GOT3 (cell line): ENCODE results near the gene PSORS1C2.

Experiments
- DNase-seq: peaks from one replicate; lab custom pipeline; 2025; ENCODE audit warnings: mixed read lengths; lab: John Stamatoyannopoulos, UW

Gene PSORS1C2

GRCh38 chr6:31113861-31114540 lies 24.9 kb downstream of the PSORS1C2 start:
- no peak for DNase-seq

- no peak for DNase-seq
These were observed 26.4 kb downstream of the PSORS1C2 start, which contains the start of gene C6orf15 for GRCh38 chr6:31112478-31112877. Gene C6orf15 (minus strand): TSS chr6:31112575. CDS start chr6:31112555, 20 bp downstream.

- DNase-seq = no peak
These were observed 27.2 kb downstream of the PSORS1C2 start for GRCh38 chr6:31111712-31112111.

- no peak for DNase-seq
These were observed 27.9 kb downstream of the PSORS1C2 start for GRCh38 chr6:31110825-31111582.

DNA sequence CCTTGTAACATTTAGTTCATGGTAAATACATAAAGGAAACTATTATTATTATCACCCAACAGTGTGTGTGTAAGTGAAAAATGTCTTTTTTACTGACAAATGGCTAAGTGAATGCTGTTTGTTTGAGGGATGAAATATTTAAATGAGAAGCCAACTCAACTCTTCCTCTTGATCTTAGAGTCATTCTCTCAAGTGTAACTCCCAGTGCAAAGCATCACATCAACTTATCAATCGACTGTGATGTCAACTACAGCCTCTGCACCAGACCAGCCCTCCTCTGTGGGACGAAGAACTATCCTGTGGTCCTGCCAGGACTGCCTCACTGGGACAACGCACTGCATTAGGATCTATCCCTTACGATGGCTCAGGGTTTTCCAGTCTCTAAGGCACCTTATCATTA lies 31.8 kb downstream of the PSORS1C2 start:
- DNase-seq = no peak

DNA sequence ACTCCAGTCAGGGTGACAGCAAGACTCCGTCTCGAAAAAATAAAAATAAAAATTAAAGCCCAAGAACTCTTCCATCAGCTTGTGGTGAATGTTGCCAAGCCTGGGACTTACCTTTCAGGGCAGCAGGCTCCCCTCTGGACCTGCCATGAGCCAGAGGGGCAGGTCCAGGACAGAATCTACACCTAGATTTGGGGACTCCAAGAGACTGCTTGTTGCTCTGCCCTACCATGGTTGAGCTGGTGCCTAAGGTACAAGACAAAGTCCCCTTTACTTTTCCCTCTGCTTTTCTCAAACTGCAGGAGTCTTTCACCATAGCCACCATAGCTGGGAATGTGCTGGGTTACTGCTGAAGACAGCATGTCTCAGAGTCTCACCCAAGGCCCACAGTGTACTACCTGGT lies 35.7 kb downstream of the PSORS1C2 start:
- DNase-seq = no peak

GRCh38 chr6:31098449-31098938 lies 40.4 kb downstream of the PSORS1C2 start:
- DNase-seq = no peak

DNA sequence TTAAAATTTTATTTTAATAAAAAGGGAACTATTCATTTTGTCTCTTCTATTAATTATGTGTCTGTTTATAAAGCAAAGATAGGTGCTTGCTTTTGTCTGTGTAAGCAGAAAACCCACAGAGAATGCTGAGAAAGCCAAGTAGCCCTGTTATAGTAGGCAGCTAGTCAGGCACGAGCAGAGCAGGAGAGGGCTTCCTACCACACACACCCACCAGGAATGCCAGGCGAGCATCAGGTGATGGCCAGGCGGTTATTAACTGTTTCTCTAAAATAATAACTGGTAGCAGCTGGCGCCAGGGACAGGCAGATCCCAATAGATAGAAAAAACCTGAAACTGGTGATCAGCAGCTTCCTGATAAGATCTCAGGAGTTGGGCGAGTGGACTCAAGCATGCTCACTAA lies 42.2 kb downstream of the PSORS1C2 start:
- DNase-seq = no peak

DNA sequence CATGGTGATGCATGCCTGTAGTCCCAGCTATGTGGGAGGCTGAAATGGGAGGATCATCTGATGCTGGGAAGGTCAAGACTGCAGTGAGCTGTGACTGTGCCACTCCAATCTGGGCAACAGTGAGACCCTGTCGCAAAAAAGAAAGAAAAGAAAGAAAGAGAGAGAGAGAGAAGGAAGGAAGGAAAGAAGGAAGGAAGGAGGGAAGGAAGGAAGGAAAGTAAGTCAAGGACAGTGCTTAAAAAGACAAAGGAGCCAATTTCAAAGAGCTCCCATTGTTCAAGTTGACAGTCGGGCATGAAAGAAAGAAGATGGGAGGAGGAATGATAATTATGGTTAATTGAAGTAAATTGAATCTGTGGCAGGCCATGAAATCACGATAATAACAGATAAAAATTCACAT lies 42.7 kb downstream of the PSORS1C2 start:
- DNase-seq = no peak

- no peak for DNase-seq
These were observed 44.4 kb downstream of the PSORS1C2 start for GRCh38 chr6:31094389-31094881.

DNA sequence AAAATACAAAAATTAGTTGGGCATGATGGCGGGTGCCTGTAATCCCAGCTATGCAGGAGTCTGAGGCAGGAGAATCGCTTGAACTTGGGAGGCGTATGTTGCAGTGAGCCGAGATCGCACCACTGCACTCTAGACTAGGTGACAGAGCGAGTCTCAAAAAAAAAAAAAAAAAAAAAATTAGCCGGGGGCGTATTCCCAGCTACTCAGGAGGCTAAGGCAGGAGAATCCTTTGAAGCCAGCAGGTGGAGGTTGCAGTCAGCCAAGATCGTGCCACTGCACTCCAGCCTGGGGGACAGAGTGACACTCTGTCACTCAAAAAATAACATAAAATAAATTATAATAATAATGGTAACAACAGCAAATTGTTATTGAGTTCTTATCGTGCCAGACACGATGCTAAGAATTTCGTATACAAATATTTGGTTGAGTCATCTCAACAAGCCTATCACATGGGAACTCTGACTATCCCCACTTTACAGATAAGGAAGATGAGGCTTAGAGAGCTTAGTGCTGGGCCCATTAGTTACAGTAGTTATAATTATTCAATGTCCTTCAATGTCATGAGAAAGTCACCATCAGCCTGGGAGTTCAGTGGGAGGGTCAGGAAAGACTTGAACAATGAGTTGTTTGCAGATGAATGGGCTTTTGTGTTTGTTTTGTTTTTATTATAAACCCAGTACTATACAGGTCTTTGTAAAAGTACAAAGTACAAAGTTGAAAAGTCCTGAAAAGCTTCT lies 45.9 kb downstream of the PSORS1C2 start:
- no peak for DNase-seq

DNA sequence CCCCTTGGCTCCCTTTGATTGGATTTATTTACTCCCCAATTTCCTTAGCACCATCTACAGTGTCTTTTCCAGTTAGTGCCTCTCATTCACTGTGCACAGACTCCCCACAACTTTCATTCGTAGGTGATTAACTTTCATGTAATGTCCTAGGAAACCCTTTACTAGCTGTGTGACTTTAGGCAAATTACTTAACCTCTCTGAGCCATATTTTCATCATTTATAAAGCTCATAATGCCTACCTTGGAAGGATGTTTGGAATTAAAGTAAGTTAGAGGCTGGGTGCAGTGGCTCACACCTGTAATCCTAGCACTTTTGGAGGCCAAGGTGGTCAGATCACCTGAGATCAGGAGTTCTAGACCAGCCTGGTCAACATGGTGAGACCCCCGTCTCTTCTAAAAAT lies 46.6 kb downstream of the PSORS1C2 start:
- no peak for DNase-seq

GRCh38 chr6:31091680-31092079 lies 47.2 kb downstream of the PSORS1C2 start:
- DNase-seq = no peak

DNA sequence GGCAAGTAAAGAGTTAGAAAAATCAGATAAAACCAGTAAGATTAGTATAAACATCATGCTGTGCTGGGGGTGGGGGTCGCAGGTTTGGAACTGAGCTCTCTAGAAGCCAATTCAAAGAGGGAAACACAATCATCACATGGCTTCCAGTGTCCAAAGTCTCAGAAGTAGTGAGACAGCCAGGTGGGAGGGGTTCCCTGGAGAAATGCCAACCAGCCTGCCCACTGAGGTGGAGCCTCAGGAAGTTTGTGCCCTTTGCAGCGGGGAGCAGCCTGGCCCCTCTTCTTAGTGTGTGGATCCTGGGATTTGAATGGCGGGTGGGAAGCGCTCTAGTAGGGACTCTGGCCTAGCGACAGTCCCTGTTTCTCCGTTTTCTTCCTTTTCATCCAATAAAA lies 47.9 kb downstream of the PSORS1C2 start:
- no peak for DNase-seq

- no peak for DNase-seq
These were observed 48.4 kb downstream of the PSORS1C2 start for GRCh38 chr6:31090275-31090972.
